Astrocyte of the cerebellum (primary cell): Measurements from ENCODE around the gene DAAM1.

Experiments used
- DNase-seq: peaks from one replicate; pipeline ENCODE4 v3.0.0-alpha.2; 2011; ENCODE audit warnings: low read depth
- H3K4me3 ChIP-seq: 2 replicates; pipeline ENCODE4 v1.5.1; 2011; ENCODE audit warnings: mild to moderate bottlenecking, low read depth, low read length, moderate library complexity
- CTCF ChIP-seq: IDR thresholded peaks from 2 replicates; pipeline ENCODE4 v1.5.1; 2012; ENCODE audit warnings: low read length, low read depth, moderate library complexity, mild to moderate bottlenecking; ENCODE audit errors: missing control alignments
- in situ Hi-C: cut with HindIII; loops from 2 replicates; pipeline ENCODE4 v1.10.0; 2017; ENCODE audit warnings: low sequenced_read_pairs

The DAAM1 gene

GRCh38 chr14:59332727-59333126 is 144.3 kb downstream of the DAAM1 start:
- in situ Hi-C loops, result no loop called here
- no peak overlapping the region for H3K4me3 ChIP-seq
- no peak for DNase-seq
- no peak for TF ChIP-seq CTCF

GRCh38 chr14:59333235-59333634 is 144.8 kb downstream of the DAAM1 start:
- no peak overlapping the region for H3K4me3 ChIP-seq
- no peak for DNase-seq
- in situ Hi-C loops, result no loop called here
- TF ChIP-seq CTCF, result no peak

GRCh38 chr14:59333668-59334067 is 145.2 kb downstream of the DAAM1 start:
- H3K4me3 ChIP-seq, result no peak overlapping the region
- in situ Hi-C loops, result no loop called here
- DNase-seq, result peak; percentile 84
- TF ChIP-seq CTCF, result no peak

GRCh38 chr14:59334253-59334652 is 145.8 kb downstream of the DAAM1 start:
- H3K4me3 ChIP-seq, result no peak overlapping the region
- no peak for DNase-seq
- TF ChIP-seq CTCF, result no peak
- in situ Hi-C loops, result no loop called here

- no peak overlapping the region for H3K4me3 ChIP-seq
- no peak for TF ChIP-seq CTCF
- DNase-seq, result no peak
- in situ Hi-C loops, result no loop called here
Observed at GRCh38 chr14:59336098-59336497, 147.6 kb downstream of the DAAM1 start.

GRCh38 chr14:59336706-59337105 is 148.2 kb downstream of the DAAM1 start:
- in situ Hi-C loops, result no loop called here
- no peak overlapping the region for H3K4me3 ChIP-seq
- DNase-seq, result no peak
- no peak for TF ChIP-seq CTCF

- in situ Hi-C loops, result no loop called here
- no peak for TF ChIP-seq CTCF
- no peak overlapping the region for H3K4me3 ChIP-seq
- DNase-seq, result no peak
Observed at GRCh38 chr14:59337141-59337611, 148.7 kb downstream of the DAAM1 start.
